NOMO-1 treated with DMSO at 0.1 percent for 48 hours (cell line): ENCODE results near the gene RSPO4.
A peak's percentile ranks its signal among the peaks of the same experiment; 100 is the strongest.
"Not testable (repeated sequence)": the region's sequence is repeated elsewhere in the genome, so short reads cannot be mapped to it uniquely, and the experiment has no call there.

ENCODE experiments used
- DNase-seq: peaks from one replicate; lab custom pipeline; 2025; ENCODE audit not compliant: unreplicated experiment; lab: John Stamatoyannopoulos, UW

Gene RSPO4

GRCh38 chr20:1005452-1006027, 3.4 kb upstream of the RSPO4 start:
- DNase-seq, result no peak

GRCh38 chr20:1003920-1004697, 2.0 kb upstream of the RSPO4 start:
- DNase-seq, result no peak

- DNase-seq, result no peak
Observed at GRCh38 chr20:1002682-1003561, 811 bp upstream of the RSPO4 start.

GRCh38 chr20:1001116-1001515, 995 bp downstream of the RSPO4 start:
- DNase-seq, result no peak

- no peak for DNase-seq
Observed at GRCh38 chr20:998231-998830, 3.8 kb downstream of the RSPO4 start.

- no peak for DNase-seq
Observed at GRCh38 chr20:997486-997885, 4.6 kb downstream of the RSPO4 start.

GRCh38 chr20:997016-997415, 5.1 kb downstream of the RSPO4 start:
- no peak for DNase-seq

- peak; percentile 44 for DNase-seq
Observed at GRCh38 chr20:995170-995569, 6.9 kb downstream of the RSPO4 start.

GRCh38 chr20:992801-993535, 9.1 kb downstream of the RSPO4 start:
- DNase-seq, result no peak

- no peak for DNase-seq
Observed at GRCh38 chr20:991850-992249, 10.3 kb downstream of the RSPO4 start.

- DNase-seq, result no peak
Observed at GRCh38 chr20:990293-990959, 11.7 kb downstream of the RSPO4 start.

GRCh38 chr20:988272-988671, 13.8 kb downstream of the RSPO4 start:
- DNase-seq, result no peak

GRCh38 chr20:987677-988076, 14.4 kb downstream of the RSPO4 start:
- DNase-seq, result no peak

GRCh38 chr20:986733-987355, 15.3 kb downstream of the RSPO4 start:
- DNase-seq, result peak; percentile 39

GRCh38 chr20:984994-985393, 17.1 kb downstream of the RSPO4 start:
- DNase-seq, result not testable (repeated sequence)

GRCh38 chr20:982754-983153, 19.4 kb downstream of the RSPO4 start:
- DNase-seq, result no peak

- no peak for DNase-seq
Observed at GRCh38 chr20:977021-977420, 25.1 kb downstream of the RSPO4 start.

- DNase-seq, result no peak
Observed at GRCh38 chr20:976033-976432, 26.1 kb downstream of the RSPO4 start.

GRCh38 chr20:973785-974194, 28.3 kb downstream of the RSPO4 start:
- peak; percentile 84 for DNase-seq

GRCh38 chr20:972256-972655, 29.9 kb downstream of the RSPO4 start:
- DNase-seq, result no peak
